TTC549 (cell line): ENCODE measurements around the gene FOXN3.
"Not testable (repeated sequence)": the region's sequence is repeated elsewhere in the genome, so short reads cannot be mapped to it uniquely, and the experiment has no call there.

Source experiments
- FAIRE-seq: peaks from 2 replicates; lab custom pipeline; 2012; peaks lifted over from hg19 to GRCh38; lab: Jason Lieb, UNC

FOXN3 gene

GRCh38 chr14:89226801-89227495, 190.1 kb downstream of the FOXN3 start:
- FAIRE-seq: no peak

- FAIRE-seq: no peak
These were observed 191.4 kb downstream of the FOXN3 start for GRCh38 chr14:89225607-89226006.

DNA sequence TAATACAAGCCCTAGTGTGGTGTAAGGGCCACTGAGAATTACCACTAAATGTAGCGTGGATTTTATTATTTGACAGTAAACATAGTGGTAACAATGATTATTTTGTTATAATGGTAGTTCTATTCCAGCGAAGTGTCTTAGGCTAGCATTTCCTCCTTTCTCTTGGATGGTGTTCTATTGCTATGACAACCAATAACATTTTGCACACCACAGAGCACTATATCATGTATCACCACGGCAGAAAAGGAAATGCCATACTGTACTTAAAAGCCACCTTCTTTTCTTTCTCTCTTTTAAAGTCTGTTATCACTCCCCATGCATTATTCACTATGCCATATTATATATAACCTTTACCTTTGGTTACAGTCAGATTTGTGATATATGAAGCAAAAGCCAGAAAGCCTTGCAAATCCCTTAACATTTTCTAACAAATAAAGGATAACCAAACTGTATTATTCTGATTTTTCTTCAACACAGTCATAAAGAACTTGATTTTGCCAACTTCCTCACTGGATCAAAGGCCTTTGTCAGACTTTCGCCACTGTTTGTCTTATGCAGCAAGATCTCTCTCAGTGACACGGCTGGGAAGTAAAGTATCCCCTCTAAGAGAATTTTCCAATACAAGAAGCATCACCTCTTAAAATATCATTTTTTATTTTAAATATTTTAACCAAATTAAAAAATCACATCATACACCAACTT, 195.8 kb downstream of the FOXN3 start:
- no peak for FAIRE-seq

DNA sequence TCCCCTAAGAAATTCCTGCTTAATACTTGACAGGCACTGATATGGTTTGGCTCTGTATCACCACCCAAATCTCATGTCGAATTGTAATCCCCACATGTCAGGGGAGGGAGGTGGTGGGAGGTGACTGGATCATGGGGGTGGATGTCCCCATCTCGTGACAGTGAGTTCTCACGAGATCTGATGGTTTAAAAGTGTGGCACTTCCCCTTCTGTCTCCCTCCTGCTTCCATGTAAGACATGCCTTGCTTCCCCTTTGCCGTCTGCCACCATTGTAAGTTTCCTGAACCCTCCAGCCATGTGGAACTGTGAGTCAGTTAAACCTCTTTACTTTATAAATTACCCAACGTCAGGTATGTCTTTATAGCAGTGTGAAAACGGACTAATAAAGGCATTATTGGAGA, 198.0 kb downstream of the FOXN3 start:
- no peak for FAIRE-seq

DNA sequence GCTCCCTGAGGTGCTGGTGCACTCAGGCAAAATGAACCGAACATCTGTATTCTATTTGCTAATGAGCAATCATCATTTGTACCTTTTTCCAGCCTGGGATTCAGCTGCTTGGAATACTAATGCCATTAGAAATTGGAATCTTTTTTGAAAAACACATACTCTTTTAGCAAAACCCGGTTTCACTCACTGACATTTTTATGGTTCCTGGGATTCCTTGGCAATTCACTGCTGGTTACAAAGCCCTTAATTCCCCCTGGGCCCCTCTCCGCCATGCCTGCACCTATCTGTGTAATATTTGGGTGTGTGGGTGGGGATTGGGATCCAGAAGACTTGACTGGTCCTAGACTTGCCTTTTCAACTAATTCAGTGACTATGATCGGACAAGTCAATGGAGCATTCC, 199.1 kb downstream of the FOXN3 start:
- no peak for FAIRE-seq

DNA sequence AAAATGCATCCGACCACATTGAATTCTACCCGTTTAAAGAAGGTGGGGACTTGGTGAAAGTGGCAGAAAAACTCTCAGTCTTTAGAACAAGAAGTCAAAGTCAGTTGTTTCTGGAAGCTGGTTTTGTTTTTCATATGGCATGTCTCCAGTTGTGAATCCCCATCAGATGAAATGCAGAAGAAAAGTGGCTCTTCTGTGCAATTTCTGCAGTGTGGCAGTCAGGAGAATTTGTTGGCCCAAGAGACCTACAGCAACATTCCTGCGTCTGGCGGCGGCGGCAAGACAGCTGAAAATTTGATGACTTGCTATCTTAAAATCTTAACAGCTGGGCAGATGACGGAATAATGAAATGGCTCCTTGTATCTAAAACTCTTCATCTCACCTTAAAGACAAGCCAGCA, 201.5 kb downstream of the FOXN3 start:
- FAIRE-seq: no peak

DNA sequence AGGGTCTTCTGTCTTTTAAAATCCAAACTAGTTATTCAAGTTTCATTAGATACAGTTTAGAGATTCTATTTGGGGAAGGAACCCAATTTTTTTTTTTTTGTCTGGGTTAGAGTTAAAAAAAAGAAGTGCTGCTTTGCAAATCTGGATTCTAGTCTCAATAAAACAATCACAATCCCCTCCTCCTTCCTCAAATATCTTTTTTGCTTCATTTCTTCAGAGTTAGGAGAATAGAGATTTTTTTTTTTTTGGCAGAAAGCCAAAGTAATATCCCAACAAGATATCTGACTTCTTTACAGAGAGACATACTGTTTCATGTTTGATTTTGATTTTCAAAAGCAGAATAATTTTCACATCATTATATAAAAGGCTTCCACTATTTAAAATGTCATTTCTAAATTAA, 201.9 kb downstream of the FOXN3 start:
- no peak for FAIRE-seq

- FAIRE-seq: no peak
These were observed 202.6 kb downstream of the FOXN3 start for GRCh38 chr14:89214221-89214965.

- FAIRE-seq: no peak
These were observed 204.4 kb downstream of the FOXN3 start for GRCh38 chr14:89212386-89213235.

DNA sequence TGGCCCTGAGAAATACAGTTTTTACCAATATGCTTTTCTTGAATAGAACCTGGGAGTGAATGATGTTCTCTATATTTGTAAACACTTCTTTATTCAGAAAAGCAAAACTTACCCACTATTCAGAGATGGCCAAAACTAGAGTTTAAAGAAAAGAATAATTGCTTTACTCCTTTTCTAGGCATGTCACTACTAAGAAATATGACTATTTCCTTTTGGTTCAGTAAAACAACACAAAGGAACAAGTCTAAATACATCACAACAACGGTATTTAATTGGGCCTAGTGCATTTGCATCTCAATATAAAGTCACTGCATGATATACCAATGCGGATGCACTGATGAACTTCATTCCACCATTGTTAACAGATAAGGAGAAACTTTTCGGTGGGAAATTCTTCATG, 207.5 kb downstream of the FOXN3 start:
- FAIRE-seq: no peak

- FAIRE-seq: no peak
These were observed 209.1 kb downstream of the FOXN3 start for GRCh38 chr14:89207925-89208328.

DNA sequence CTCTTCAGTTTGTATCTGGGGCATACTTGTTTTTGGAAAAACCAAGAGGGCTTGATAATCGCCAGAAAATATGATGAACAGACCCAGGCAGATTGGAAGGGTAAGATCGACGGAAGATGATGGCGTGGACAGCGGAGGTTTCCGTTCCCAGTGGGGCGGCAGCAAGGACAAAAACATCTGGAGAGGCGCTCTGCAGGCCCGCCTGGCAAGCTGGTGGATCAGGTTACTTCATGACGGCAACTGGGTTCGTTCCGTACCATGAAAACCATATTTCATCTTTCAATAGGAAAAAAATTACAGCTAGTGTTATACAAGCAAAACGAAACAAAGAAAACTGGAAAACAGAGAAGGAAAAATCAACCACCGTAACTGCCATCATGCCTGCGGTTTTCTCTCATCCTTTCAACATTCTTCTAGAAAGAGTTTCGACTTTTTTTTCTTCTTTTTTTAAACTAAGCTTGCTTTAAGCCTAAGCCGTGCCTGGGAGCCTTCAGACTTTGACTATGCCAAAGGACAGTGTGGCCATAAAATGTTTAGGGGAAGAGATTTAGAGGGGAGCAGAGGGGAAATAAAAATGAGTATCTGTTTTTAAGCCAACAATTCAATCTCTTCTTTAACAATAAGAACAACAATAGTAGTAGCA, 210.5 kb downstream of the FOXN3 start:
- no peak for FAIRE-seq

GRCh38 chr14:89205137-89205740, 211.8 kb downstream of the FOXN3 start:
- no peak for FAIRE-seq

DNA sequence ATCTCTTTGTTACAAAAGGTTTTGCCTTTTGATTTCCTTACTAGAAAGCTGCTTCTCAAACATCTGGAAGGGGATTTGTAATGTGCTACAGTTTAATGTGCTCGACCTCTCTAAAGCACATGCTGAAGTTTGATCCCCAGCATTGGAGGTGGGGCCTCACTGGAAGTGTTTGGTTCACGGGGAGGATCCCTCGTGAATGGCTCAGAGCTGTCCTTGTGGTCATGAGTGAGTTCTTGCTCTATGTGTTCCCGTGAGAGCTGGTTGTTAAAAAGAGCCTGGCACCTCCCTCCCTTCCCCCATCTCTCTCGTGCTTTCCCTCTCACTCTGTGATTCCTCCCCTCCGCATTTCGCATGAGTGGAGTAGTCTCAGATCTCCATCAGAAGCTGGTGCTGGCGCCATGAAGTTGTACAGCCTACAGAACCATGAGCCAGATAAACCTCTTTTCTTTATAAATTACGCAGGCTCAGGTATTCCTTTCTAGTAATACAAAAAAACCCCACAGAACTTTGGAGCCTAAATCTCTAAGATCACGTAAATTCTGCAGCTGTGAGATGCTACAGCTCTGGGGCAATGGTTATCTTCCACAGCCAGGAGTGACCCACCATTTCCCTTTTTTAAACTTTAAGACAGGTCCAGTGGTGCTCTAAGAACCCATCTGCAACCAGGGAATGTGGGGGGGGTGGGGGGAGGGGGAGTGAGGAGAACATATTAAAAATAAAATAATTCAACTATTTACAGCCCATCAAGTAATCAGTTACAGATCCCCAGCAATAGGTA, 214.4 kb downstream of the FOXN3 start:
- FAIRE-seq: no peak

DNA sequence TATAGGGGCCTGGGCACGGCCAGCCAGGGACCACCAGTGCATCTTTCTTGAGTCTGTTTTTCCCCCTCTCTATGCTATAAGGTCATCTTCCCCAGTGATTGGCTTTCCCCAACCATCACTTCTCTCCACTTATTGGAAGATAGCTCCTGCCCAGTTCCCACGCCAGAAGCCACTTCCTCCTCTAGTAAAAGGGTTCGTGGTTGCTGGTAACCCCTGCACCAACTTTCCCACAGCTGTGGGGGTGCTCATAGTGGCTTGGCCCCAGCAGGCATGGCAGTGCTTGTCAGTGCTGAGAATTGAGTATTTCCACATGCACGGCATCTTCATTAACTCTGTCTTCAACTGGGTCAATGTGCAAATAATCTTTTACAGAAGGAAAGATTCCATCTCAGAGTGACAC, 215.4 kb downstream of the FOXN3 start:
- no peak for FAIRE-seq

DNA sequence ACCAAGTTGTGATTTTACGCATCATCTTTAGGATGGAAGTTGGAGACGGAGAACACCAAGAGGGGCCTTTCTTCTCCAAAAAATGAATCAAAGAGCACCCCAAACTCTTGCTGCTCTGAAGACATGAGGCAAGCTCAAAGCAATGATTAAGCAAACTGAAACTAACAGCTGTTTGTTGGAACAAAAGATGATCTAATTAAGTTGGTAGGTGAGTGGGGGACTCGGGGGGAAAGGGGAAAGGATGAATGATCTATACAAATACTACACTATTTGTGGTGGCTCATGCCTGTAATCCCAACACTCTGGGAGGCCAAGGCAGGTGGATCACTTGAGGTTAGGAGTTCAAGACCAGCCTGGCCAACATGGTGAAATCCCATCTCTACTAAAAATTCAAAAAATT, 217.7 kb downstream of the FOXN3 start:
- not testable (repeated sequence) for FAIRE-seq

DNA sequence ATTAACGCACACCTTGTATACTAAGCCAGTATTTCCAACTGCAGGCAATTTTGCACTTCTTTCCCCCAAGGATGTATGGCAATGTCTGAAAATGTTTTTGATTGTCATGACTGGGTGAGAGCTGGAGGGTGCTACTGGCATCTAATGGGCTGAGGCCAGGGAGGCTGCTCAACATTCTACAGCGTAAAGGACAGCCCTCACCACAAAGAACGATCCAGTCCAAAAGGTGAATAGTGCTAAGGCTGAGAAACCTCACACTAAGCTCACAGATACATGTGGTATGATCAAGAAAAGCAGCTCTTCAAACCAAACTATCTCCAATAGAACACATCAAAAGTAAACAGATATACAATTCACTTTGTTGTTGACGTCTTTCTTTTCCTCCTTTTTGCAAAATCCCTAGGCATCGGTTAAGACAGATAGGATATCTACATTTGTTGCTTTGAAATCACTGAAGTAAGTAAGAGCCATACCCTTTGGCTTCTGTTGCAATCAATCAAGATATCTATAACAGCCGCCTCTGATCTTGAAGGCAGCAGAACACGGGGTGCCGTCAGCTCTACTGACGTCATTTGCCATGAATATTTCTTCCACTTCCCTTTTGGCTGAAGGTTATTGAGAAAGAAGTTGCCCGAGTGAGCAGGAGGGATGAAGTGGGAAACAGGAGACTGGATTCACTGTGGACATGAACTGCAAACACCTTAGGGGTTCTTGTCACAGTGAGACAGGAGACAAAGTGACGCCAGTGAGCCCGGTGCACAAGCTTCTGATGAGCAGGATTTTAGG, 218.3 kb downstream of the FOXN3 start:
- FAIRE-seq: no peak

DNA sequence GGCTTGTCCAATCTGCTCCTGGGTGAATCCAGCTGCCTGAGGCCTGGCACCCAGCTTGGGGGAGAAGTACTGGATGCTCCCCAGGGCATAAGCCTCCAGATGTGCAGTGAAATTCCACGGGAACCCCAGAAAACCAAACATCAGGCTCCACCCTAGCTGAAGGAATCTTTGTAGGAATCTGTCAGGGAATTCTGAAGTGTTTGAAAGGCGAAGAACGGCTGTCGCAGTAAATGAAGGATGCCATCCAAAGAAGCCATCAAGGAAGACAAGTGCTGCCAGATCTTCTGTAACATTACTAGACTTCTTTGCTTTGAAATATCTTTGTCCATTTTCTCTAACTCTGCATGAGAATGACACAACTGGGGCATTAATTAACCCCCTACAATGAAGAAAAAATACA, 219.4 kb downstream of the FOXN3 start:
- FAIRE-seq: no peak

DNA sequence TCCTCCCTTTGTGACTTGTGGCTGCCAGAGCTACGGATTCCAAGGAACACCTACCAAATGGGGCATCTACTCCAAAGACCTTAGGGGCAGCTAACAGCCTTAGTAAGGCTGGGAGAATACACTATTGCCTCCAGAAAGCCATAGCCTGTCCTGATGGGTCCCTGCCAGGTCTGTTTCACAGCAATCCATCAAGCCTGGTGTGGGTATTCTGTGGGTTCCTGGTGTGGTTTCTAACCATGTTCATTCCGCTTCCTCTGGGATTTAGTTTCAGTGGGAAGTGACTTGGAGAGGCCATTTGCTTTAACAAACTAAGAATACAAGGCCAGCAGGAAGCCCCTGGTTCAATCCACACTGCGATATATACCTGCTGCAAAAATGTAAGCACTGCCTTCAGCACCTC, 220.5 kb downstream of the FOXN3 start:
- FAIRE-seq: no peak

- FAIRE-seq: no peak
These were observed 222.7 kb downstream of the FOXN3 start for GRCh38 chr14:89194376-89194775.
